ENCODE measurements around the gene CCDC70.

DNA sequence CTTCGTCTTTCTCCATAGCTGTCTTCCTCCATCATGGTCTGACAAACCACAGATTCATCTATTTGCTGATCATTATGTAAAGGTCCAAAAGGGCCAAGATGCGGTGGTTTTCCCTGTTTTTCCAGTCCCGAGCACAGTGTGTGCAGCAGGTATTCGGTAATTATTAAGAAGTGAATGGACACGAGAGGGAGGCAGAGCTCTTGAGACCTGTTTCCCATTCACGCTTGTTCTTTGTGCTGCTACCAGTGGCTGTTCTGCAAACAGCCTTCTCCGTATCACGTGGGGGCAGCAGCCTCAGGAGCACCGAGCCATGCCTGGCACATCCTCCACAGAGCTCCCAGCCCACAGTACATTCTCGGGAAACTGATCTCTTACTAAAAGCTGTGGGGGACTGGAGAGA, 50.3 kb downstream of the CCDC70 start:
- TF ChIP-seq, protein P1, sequence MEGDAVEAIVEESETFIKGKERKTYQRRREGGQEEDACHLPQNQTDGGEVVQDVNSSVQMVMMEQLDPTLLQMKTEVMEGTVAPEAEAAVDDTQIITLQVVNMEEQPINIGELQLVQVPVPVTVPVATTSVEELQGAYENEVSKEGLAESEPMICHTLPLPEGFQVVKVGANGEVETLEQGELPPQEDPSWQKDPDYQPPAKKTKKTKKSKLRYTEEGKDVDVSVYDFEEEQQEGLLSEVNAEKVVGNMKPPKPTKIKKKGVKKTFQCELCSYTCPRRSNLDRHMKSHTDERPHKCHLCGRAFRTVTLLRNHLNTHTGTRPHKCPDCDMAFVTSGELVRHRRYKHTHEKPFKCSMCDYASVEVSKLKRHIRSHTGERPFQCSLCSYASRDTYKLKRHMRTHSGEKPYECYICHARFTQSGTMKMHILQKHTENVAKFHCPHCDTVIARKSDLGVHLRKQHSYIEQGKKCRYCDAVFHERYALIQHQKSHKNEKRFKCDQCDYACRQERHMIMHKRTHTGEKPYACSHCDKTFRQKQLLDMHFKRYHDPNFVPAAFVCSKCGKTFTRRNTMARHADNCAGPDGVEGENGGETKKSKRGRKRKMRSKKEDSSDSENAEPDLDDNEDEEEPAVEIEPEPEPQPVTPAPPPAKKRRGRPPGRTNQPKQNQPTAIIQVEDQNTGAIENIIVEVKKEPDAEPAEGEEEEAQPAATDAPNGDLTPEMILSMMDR (tag by site-specific recombination; IDR thresholded peaks at IDR 0.05) = no peak
- TF ChIP-seq ZNF837 (tag by site-specific recombination; IDR thresholded peaks at IDR 0.05) = no peak
- TF ChIP-seq SETDB1 (IDR thresholded peaks at IDR 0.05; ENCODE audit: insufficient read length, low read length) = no peak
- TF ChIP-seq ZNF776 (tag by site-specific recombination; IDR thresholded peaks at IDR 0.05; ENCODE audit: borderline replicate concordance) = no peak

Data from HEK293 (cell line).